ENCODE data around the gene PHLDA2. TPM values are rescaled to one million over a fixed set of nuclear protein-coding genes. Genes with fewer than 3 reads are reported as not detected.

PHLDA2 gene
- total and polyA plus RNA-seq, 2 donors: 1.1 to 18.9 TPM

- DNase-seq (ENCODE audit: extremely low spot score): no peak
- H3K27ac ChIP-seq (ENCODE audit: low read depth): no peak overlapping the region
- WGBS: 92% methylated on average over 13 of the region's 13 CpGs
- H3K4me1 ChIP-seq (ENCODE audit: insufficient read depth): no peaks in the 10 kb centered on the region
- H3K4me3 ChIP-seq (ENCODE audit: low read depth, low read length): no peak overlapping the region
- no peaks in the 10 kb centered on the region for H3K36me3 ChIP-seq (ENCODE audit: insufficient read depth)
Measured at GRCh38 chr11:2919837-2920236, 9.4 kb downstream of the PHLDA2 start.

GRCh38 chr11:2919188-2919587, 10.0 kb downstream of the PHLDA2 start:
- 91% methylated on average over 9 of the region's 9 CpGs for WGBS
- no peaks in the 10 kb centered on the region for H3K4me1 ChIP-seq (ENCODE audit: insufficient read depth)
- no peak overlapping the region for H3K4me3 ChIP-seq (ENCODE audit: low read depth, low read length)
- no peak for DNase-seq (ENCODE audit: extremely low spot score)
- no peaks in the 10 kb centered on the region for H3K36me3 ChIP-seq (ENCODE audit: insufficient read depth)
- no peak overlapping the region for H3K27ac ChIP-seq (ENCODE audit: low read depth)

- no peak for DNase-seq (ENCODE audit: extremely low spot score)
- Histone ChIP-seq H3K36me3 (ENCODE audit: insufficient read depth) (no peaks in the 10 kb centered on the region), H3K27ac (ENCODE audit: low read depth) (no peak overlapping the region), H3K4me1 (ENCODE audit: insufficient read depth) (no peaks in the 10 kb centered on the region), H3K4me3 (ENCODE audit: low read depth, low read length) (no peak overlapping the region)
- 88% methylated on average over 25 of the region's 25 CpGs for WGBS
Measured at GRCh38 chr11:2917842-2918490, 11.3 kb downstream of the PHLDA2 start.

- 88% methylated on average over 16 of the region's 16 CpGs for WGBS
- no peak for DNase-seq (ENCODE audit: extremely low spot score)
- no peaks in the 10 kb centered on the region for H3K36me3 ChIP-seq (ENCODE audit: insufficient read depth)
- H3K4me1 ChIP-seq (ENCODE audit: insufficient read depth): no peaks in the 10 kb centered on the region
- no peak overlapping the region for H3K27ac ChIP-seq (ENCODE audit: low read depth)
- no peak overlapping the region for H3K4me3 ChIP-seq (ENCODE audit: low read depth, low read length)
Measured at GRCh38 chr11:2916892-2917645, 12.2 kb downstream of the PHLDA2 start.

- H3K4me3 ChIP-seq (ENCODE audit: low read depth, low read length): no peak overlapping the region
- DNase-seq (ENCODE audit: extremely low spot score): no peak
- H3K4me1 ChIP-seq (ENCODE audit: insufficient read depth): no peaks in the 10 kb centered on the region
- H3K27ac ChIP-seq (ENCODE audit: low read depth): no peak overlapping the region
- no peaks in the 10 kb centered on the region for H3K36me3 ChIP-seq (ENCODE audit: insufficient read depth)
- WGBS: 89% methylated on average over 20 of the region's 20 CpGs
Measured at GRCh38 chr11:2916114-2916891, 12.9 kb downstream of the PHLDA2 start.

- DNase-seq (ENCODE audit: extremely low spot score): no peak
- 91% methylated on average over 11 of the region's 11 CpGs for WGBS
- no peaks in the 10 kb centered on the region for H3K36me3 ChIP-seq (ENCODE audit: insufficient read depth)
- H3K4me1 ChIP-seq (ENCODE audit: insufficient read depth): no peaks in the 10 kb centered on the region
- no peak overlapping the region for H3K27ac ChIP-seq (ENCODE audit: low read depth)
- no peak overlapping the region for H3K4me3 ChIP-seq (ENCODE audit: low read depth, low read length)
Measured at GRCh38 chr11:2915473-2915872, 13.7 kb downstream of the PHLDA2 start.

- Histone ChIP-seq H3K4me1 (ENCODE audit: insufficient read depth) (no peaks in the 10 kb centered on the region), H3K36me3 (ENCODE audit: insufficient read depth) (no peaks in the 10 kb centered on the region), H3K4me3 (ENCODE audit: low read depth, low read length) (no peak overlapping the region), H3K27ac (ENCODE audit: low read depth) (no peak overlapping the region)
- no peak for DNase-seq (ENCODE audit: extremely low spot score)
- 83% methylated on average over 18 of the region's 18 CpGs for WGBS
Measured at GRCh38 chr11:2914455-2915195, 14.6 kb downstream of the PHLDA2 start.

GRCh38 chr11:2913776-2914175, 15.4 kb downstream of the PHLDA2 start:
- no peak for DNase-seq (ENCODE audit: extremely low spot score)
- H3K27ac ChIP-seq (ENCODE audit: low read depth): no peak overlapping the region
- no peaks in the 10 kb centered on the region for H3K36me3 ChIP-seq (ENCODE audit: insufficient read depth)
- 81% methylated on average over 9 of the region's 9 CpGs for WGBS
- no peak overlapping the region for H3K4me3 ChIP-seq (ENCODE audit: low read depth, low read length)
- no peaks in the 10 kb centered on the region for H3K4me1 ChIP-seq (ENCODE audit: insufficient read depth)

- Histone ChIP-seq H3K27ac (ENCODE audit: low read depth) (peak overlapping the region; percentile 30), H3K36me3 (ENCODE audit: insufficient read depth) (no peaks in the 10 kb centered on the region), H3K4me3 (ENCODE audit: low read depth, low read length) (no peak overlapping the region), H3K4me1 (ENCODE audit: insufficient read depth) (no peaks in the 10 kb centered on the region)
- WGBS: 88% methylated on average over 13 of the region's 13 CpGs
- no peak for DNase-seq (ENCODE audit: extremely low spot score)
Measured at GRCh38 chr11:2913019-2913431, 16.2 kb downstream of the PHLDA2 start.

GRCh38 chr11:2912498-2912897, 16.7 kb downstream of the PHLDA2 start:
- H3K4me3 ChIP-seq (ENCODE audit: low read depth, low read length): no peak overlapping the region
- H3K36me3 ChIP-seq (ENCODE audit: insufficient read depth): no peaks in the 10 kb centered on the region
- DNase-seq (ENCODE audit: extremely low spot score): peak; percentile 74
- no peaks in the 10 kb centered on the region for H3K4me1 ChIP-seq (ENCODE audit: insufficient read depth)
- peak overlapping the region; percentile 85 for H3K27ac ChIP-seq (ENCODE audit: low read depth)
- WGBS: 76% methylated on average over 5 of the region's 5 CpGs

- no peaks in the 10 kb centered on the region for H3K4me1 ChIP-seq (ENCODE audit: insufficient read depth)
- no peak for DNase-seq (ENCODE audit: extremely low spot score)
- peak overlapping the region; percentile 85 for H3K27ac ChIP-seq (ENCODE audit: low read depth)
- 77% methylated on average over 12 of the region's 12 CpGs for WGBS
- no peaks in the 10 kb centered on the region for H3K36me3 ChIP-seq (ENCODE audit: insufficient read depth)
- H3K4me3 ChIP-seq (ENCODE audit: low read depth, low read length): no peak overlapping the region
Measured at GRCh38 chr11:2911785-2912391, 17.3 kb downstream of the PHLDA2 start.

- peak overlapping the region; percentile 30 for H3K27ac ChIP-seq (ENCODE audit: low read depth)
- H3K4me1 ChIP-seq (ENCODE audit: insufficient read depth): no peaks in the 10 kb centered on the region
- no peak overlapping the region for H3K4me3 ChIP-seq (ENCODE audit: low read depth, low read length)
- H3K36me3 ChIP-seq (ENCODE audit: insufficient read depth): no peaks in the 10 kb centered on the region
- DNase-seq (ENCODE audit: extremely low spot score): no peak
- WGBS: 83% methylated on average over 18 of the region's 18 CpGs
Measured at GRCh38 chr11:2911088-2911784, 18.0 kb downstream of the PHLDA2 start.
